Measurements from ENCODE around the gene SPIN3. TPM values are rescaled to one million over a fixed set of nuclear protein-coding genes. Genes with fewer than 3 reads are reported as not detected.
"Not testable (repeated sequence)": the region's sequence is repeated elsewhere in the genome, so short reads cannot be mapped to it uniquely, and the experiment has no call there.

SPIN3 gene
- polyA plus RNA-seq = 4.3 TPM

DNA sequence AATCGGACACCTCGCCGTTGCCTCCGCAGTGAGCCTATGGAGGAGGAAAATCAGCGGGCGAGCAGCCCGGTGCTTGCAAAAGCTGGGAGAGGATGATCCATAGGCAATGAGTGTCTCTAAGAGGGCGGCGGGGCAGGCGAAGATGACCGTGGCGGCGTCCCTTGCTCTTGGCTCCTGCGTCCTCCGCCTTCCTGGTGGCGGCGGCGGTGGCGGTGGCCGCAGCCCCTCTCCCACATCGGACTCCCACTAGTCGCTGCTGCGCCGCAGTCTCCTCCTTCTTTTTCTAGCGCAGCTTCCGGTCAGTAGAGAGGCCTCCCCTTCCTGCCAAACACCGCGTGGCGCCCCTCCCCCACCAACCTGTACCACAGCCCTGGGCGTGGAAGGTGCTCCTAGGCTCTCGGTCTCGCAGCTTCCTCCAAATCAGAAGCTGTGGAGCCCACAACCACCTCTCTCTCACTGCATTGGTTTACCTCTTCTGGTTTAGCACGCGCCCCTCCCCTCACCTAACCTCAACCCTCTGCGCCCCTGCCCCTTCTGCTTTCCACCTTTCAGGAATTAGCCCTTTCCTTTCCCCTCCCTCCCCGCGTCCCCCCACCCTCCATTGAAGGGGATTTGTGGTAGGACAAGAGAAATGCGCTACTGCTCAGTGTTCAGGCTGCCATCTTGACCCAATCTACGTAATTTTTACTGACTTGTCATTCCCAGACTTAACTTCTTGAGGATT is at the start of gene SPIN3:
TSS of gene SPIN3 (minus strand) at position 271 of the 724 bp plus-strand sequence. CDS start 594 bp downstream, outside the sequence.
- Mint-ChIP-seq H3K27me3 (peaks cover 3% of the 10 kb centered on the region), H3K27ac (peak within 1 kb of the TSS; percentile 62 to 95 (median 94)), H3K4me3 (peak within 1 kb of the TSS; percentile 90 to 98 (median 94)), H3K9me3 (no peaks in the 10 kb centered on the region), H3K36me3 (no peaks in the 10 kb centered on the region), H3K4me1 (peaks cover 8 to 21% (median 12%) of the 10 kb centered on the region in 3 donors)

DNA sequence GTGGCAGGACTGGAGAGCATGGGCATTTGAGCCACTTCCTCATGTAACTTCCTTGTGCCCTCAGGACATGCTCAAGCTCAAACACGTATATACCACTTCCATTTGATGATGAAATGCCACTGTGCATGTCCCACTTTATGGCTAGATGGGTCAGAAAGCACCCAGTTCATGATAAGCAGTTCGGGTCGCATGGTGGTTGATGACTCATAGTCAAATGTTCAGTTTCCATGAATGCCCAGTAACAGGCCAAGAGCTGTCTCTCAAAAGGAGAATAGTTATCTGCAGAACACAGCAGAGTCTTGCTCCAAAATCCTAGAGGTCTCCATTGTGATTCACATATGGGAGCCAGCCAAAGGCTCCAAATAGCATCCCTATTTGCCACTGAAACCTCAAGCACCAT is 48.9 kb upstream of the SPIN3 start:
- no peak overlapping the region for H3K4me3 Mint-ChIP-seq
- no peaks in the 10 kb centered on the region for H3K36me3 Mint-ChIP-seq
- H3K4me1 Mint-ChIP-seq = no peaks in the 10 kb centered on the region
- H3K27me3 Mint-ChIP-seq = peaks cover 5% of the 10 kb centered on the region
- peaks cover 0 to 2% (median 0%) of the 10 kb centered on the region in 3 donors for H3K9me3 Mint-ChIP-seq
- no peak overlapping the region for H3K27ac Mint-ChIP-seq

DNA sequence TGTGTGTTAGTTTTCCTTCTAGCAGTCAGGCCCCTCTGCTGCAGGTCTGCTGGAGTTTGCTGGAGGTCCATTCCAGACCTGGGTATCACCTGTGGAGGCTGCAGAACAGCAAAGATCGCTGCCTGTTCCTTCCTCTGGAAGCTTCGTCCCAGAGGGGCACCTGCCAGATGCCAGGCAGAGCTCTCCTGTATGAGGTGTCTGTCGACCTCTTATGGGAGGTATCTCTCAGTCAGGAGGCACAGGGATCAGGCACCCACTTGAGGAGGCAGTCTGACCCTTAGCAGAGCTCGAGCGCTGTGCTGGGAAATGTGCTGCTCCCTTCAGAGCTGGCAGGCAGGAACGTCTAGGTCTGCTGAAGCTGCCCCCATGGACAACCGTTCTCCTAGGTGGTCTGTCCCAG is 41.9 kb upstream of the SPIN3 start:
- H3K36me3 Mint-ChIP-seq, H3K9me3 Mint-ChIP-seq, H3K27me3 Mint-ChIP-seq, H3K4me1 Mint-ChIP-seq, H3K27ac Mint-ChIP-seq, H3K4me3 Mint-ChIP-seq: not testable (repeated sequence)

DNA sequence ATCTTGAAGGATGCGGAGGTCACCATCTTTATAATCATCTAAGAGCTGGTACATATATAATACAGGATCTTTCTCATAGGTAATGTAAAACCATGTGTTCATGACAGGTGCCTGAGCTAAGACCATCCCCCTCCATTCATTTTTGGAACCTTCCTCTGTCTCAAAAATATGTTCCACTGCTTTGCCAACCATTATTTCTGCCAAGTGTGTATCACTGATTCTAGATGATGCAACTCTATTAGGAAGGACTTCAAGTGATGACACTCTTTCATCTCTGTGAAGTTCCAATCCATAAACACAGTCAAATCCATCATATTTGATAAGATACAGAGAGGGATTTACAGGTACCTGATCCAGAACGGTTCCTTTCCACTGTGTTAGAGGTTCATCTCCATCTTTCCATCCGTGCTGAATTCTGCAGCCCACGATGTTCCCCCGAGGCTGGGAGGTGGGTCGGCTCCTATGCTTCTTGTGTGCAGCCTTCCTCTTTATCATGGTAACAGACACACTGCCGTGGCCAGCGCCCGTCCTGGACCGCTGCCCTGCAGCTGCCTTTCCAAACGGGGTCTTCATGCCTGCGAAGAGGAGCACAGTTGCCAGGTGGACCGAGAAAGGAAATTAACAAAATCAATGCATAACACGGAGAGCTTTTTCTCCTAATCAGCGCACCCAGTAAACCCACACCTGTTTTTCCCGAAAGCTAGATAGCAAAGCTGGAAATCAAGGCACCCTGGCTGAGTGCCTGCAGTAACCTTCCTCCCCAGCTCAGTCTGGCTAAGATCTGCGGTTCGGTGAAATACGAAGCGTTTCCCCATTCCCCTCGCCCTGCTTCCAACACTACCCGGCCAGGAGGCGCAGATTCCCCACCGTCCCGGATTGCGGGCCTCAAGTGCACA is 718 bp downstream of the SPIN3 start:
- peak overlapping the region; percentile 39 to 95 (median 94) for H3K27ac Mint-ChIP-seq
- peaks cover 3% of the 10 kb centered on the region for H3K27me3 Mint-ChIP-seq
- no peaks in the 10 kb centered on the region for H3K36me3 Mint-ChIP-seq
- H3K4me3 Mint-ChIP-seq = peak overlapping the region; percentile 90 to 98 (median 94)
- H3K9me3 Mint-ChIP-seq = no peaks in the 10 kb centered on the region
- peaks cover 8 to 21% (median 12%) of the 10 kb centered on the region in 3 donors for H3K4me1 Mint-ChIP-seq

DNA sequence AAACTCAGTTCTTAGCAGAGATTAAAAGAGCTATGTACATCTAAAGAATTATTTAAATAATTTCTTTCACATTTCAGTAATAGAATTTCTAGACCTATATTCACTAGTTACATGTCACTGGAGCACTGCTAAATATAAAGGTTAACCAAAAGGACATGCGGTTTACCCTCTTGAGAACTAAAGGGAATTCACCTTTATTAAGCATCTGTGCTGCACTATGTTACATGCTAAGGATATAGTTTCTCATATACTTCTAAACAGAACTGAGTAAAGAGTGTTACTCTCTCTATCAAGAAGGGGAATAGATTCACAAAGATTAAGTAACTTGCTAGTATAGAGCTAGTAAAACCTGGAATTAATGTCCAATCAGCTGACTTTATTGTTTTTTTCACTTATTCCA is 7.6 kb downstream of the SPIN3 start:
- no peaks in the 10 kb centered on the region for H3K9me3 Mint-ChIP-seq
- peak overlapping the region in 1 of 3 donors; percentile 20 for H3K27ac Mint-ChIP-seq
- no peaks in the 10 kb centered on the region for H3K36me3 Mint-ChIP-seq
- H3K4me3 Mint-ChIP-seq = no peak overlapping the region
- H3K4me1 Mint-ChIP-seq = peaks cover 9 to 12% (median 10%) of the 10 kb centered on the region in 3 donors
- H3K27me3 Mint-ChIP-seq = no peaks in the 10 kb centered on the region

- H3K27ac Mint-ChIP-seq = no peak overlapping the region
- no peaks in the 10 kb centered on the region for H3K36me3 Mint-ChIP-seq
- no peaks in the 10 kb centered on the region for H3K27me3 Mint-ChIP-seq
- H3K4me1 Mint-ChIP-seq = peaks cover 4 to 8% (median 7%) of the 10 kb centered on the region in 3 donors
- H3K9me3 Mint-ChIP-seq = no peaks in the 10 kb centered on the region
- H3K4me3 Mint-ChIP-seq = no peak overlapping the region
These were observed 9.2 kb downstream of the SPIN3 start for GRCh38 chrX:56986138-56986537.

DNA sequence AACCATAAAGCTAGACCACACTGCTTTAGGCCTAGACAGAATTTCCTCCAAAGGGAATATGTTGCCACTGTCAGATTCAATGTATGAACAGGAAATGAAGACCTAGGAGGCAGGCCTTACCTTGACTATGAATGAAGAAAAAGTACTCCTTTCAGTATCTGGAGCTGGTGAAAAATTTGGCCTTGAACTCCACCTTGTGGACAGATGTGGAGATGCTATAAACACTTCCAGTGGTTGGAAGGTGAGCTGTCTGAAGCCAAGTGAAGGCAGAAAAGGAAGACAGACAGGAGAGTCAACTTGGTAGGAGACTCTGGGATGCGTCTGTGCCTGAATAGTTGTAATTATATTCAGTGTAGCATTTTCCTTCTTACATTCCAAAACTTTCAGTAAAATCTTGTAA is 17.2 kb downstream of the SPIN3 start:
- Mint-ChIP-seq H3K36me3 (no peaks in the 10 kb centered on the region), H3K9me3 (no peaks in the 10 kb centered on the region), H3K27me3 (no peaks in the 10 kb centered on the region), H3K4me1 (peaks cover 0 to 1% (median 0%) of the 10 kb centered on the region in 3 donors), H3K4me3 (no peak overlapping the region), H3K27ac (no peak overlapping the region)

- Mint-ChIP-seq H3K4me1 (peaks cover 0 to 1% (median 0%) of the 10 kb centered on the region in 3 donors), H3K36me3 (no peaks in the 10 kb centered on the region), H3K9me3 (no peaks in the 10 kb centered on the region), H3K4me3 (no peak overlapping the region), H3K27me3 (no peaks in the 10 kb centered on the region), H3K27ac (no peak overlapping the region)
These were observed 19.7 kb downstream of the SPIN3 start for GRCh38 chrX:56975611-56976010.

DNA sequence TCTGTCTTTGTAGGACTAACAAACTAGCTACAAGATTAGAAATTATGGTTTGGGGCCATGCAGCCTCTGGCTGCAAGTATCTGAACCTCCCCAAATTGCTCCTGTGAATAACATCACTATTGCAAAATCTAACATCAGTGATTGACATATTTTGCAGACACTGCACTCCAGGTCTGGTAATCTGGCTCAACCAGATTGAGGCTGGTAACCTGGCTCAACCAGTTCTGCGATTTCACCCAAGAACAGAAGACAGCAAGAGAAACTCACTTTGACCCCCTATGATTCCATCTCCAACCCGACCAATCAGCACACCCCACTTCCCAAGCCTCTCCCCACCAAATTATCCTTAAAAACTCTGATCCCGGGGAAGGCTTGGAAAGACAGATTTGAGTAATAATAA is 20.9 kb downstream of the SPIN3 start:
- Mint-ChIP-seq H3K4me1 (peaks cover 0 to 1% (median 0%) of the 10 kb centered on the region in 3 donors), H3K27me3 (no peaks in the 10 kb centered on the region), H3K36me3 (no peaks in the 10 kb centered on the region), H3K9me3 (no peaks in the 10 kb centered on the region), H3K27ac (no peak overlapping the region), H3K4me3 (no peak overlapping the region)

DNA sequence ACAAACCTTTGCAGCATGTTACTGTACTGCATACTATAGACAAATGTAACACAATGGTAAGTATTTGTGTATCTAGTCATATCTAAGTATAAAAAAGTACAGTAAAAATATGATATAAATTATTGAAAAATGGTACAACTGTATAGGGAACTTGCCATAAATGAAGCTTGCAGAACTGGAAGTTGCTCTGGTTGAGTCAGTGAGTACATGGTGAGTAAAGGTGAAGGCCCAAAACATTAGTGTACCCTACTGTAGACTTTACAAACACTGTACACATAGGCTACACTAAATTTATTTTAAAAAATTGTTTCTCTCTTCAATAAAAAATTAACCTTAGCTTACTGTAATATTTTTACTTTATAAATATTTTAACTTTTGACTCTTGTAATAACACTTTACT is 25.8 kb downstream of the SPIN3 start:
- H3K27ac Mint-ChIP-seq = no peak overlapping the region
- H3K36me3 Mint-ChIP-seq = peaks cover 2% of the 10 kb centered on the region
- H3K4me3 Mint-ChIP-seq = no peak overlapping the region
- H3K9me3 Mint-ChIP-seq = no peaks in the 10 kb centered on the region
- H3K4me1 Mint-ChIP-seq = no peaks in the 10 kb centered on the region
- H3K27me3 Mint-ChIP-seq = peaks cover 1% of the 10 kb centered on the region

- Mint-ChIP-seq H3K4me3 (no peak overlapping the region), H3K27me3 (peaks cover 1% of the 10 kb centered on the region), H3K36me3 (peaks cover 2% of the 10 kb centered on the region), H3K27ac (no peak overlapping the region), H3K9me3 (no peaks in the 10 kb centered on the region), H3K4me1 (no peaks in the 10 kb centered on the region)
These were observed 26.4 kb downstream of the SPIN3 start for GRCh38 chrX:56968980-56969379.

DNA sequence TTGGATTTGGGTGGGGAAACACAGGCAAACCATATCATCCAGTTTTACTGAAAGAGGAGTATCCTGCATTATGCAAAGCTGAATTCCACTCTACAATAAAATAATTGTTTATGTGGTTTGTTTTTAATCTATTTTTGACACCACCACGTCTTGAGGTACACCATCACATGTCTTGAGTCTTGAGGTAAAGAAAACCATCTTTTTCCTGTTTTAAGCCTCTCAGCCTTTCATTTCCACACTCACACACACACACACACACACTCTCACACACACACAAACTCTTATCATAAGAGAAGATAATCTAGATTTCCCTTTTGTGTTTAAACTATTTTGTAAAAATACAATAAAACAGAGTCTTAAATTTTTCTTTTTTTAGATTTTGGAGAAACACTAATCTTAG is 32.0 kb downstream of the SPIN3 start:
- Mint-ChIP-seq H3K36me3 (peaks cover 4% of the 10 kb centered on the region), H3K4me3 (no peak overlapping the region), H3K4me1 (no peaks in the 10 kb centered on the region), H3K9me3 (peaks cover 0 to 5% (median 0%) of the 10 kb centered on the region in 3 donors), H3K27ac (no peak overlapping the region), H3K27me3 (peaks cover 4% of the 10 kb centered on the region)

- Mint-ChIP-seq H3K27ac (no peak overlapping the region), H3K27me3 (peaks cover 1% of the 10 kb centered on the region), H3K9me3 (peaks cover 0 to 6% (median 4%) of the 10 kb centered on the region in 3 donors), H3K36me3 (no peaks in the 10 kb centered on the region), H3K4me1 (no peaks in the 10 kb centered on the region), H3K4me3 (no peak overlapping the region)
These were observed 47.6 kb downstream of the SPIN3 start for GRCh38 chrX:56947699-56948098.

- not testable (repeated sequence) for H3K36me3 Mint-ChIP-seq, H3K4me1 Mint-ChIP-seq, H3K4me3 Mint-ChIP-seq
These were observed 49.1 kb downstream of the SPIN3 start for GRCh38 chrX:56946201-56946600.

GRCh38 chrX:56945226-56945625 is 50.1 kb downstream of the SPIN3 start:
- not testable (repeated sequence) for H3K9me3 Mint-ChIP-seq, H3K4me3 Mint-ChIP-seq, H3K36me3 Mint-ChIP-seq, H3K4me1 Mint-ChIP-seq, H3K27ac Mint-ChIP-seq, H3K27me3 Mint-ChIP-seq

More at GRCh38 chrX:56946201-56946600, 49.1 kb downstream of the SPIN3 start:
- not testable (repeated sequence) for H3K27me3 Mint-ChIP-seq, H3K27ac Mint-ChIP-seq, H3K9me3 Mint-ChIP-seq

Measured in IgD-negative memory B cell (primary cell).